Spleen (tissue), 7 donors: ENCODE data around the gene RDH11.

ENCODE experiments used
- POLR2AphosphoS5 ChIP-seq, 3 donors: sonication (generic); formaldehyde crosslinking; IDR thresholded peaks; one replicate each; pipeline ENCODE4 v1.5.1; 2017; ENCODE audit warnings: antibody characterized with exemption in 3 of 3
- TF ChIP-seq, protein P1 (sequence below), 11 experiments: fragments of 200-600 bp in 7 of 11; fragments of 450-650 bp in 4 of 11; sonication (generic) in 4 of 11; IDR thresholded peaks in 8 of 11; conservative IDR thresholded peaks in 3 of 11; 1 replicate in 7 of 11; 2 replicates in 4 of 11; pipeline versions ENCODE4 v1.4.0 to v1.8.0; 2016 to 2021; ENCODE audit warnings: antibody characterized with exemption in 11 of 11, inconsistent platforms in 4 of 11, mild to moderate bottlenecking in 1 of 11
- donor health status: DM: no; HTN: no; CAD: no; lungs with moderate emphysema.
- donor health status: DM: no; HTN: no; CAD: no.
- donor health status: DM: no; HTN: no; CAD: no.

- TF ChIP-seq, protein P1, sequence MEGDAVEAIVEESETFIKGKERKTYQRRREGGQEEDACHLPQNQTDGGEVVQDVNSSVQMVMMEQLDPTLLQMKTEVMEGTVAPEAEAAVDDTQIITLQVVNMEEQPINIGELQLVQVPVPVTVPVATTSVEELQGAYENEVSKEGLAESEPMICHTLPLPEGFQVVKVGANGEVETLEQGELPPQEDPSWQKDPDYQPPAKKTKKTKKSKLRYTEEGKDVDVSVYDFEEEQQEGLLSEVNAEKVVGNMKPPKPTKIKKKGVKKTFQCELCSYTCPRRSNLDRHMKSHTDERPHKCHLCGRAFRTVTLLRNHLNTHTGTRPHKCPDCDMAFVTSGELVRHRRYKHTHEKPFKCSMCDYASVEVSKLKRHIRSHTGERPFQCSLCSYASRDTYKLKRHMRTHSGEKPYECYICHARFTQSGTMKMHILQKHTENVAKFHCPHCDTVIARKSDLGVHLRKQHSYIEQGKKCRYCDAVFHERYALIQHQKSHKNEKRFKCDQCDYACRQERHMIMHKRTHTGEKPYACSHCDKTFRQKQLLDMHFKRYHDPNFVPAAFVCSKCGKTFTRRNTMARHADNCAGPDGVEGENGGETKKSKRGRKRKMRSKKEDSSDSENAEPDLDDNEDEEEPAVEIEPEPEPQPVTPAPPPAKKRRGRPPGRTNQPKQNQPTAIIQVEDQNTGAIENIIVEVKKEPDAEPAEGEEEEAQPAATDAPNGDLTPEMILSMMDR (IDR thresholded peaks at IDR 0.05 in 8 of 11, conservative IDR thresholded peaks at IDR 0.05 in 3 of 11), result no peak
- TF ChIP-seq POLR2AphosphoS5 (IDR thresholded peaks at IDR 0.05), result no peak
These were observed 29.6 kb upstream of the RDH11 start for GRCh38 chr14:67725171-67725570.
